GM18508 (cell line): ENCODE data around the gene SERPINB6.
"Not testable (repeated sequence)": the region's sequence is repeated elsewhere in the genome, so short reads cannot be mapped to it uniquely, and the experiment has no call there.

Source experiments
- ATAC-seq: cut with Tn5 transposase; IDR thresholded peaks from one replicate; pipeline ENCODE4 v1.9.1; 2021; ENCODE audit warnings: moderate number of reproducible peaks; ENCODE audit not compliant: insufficient read depth, unreplicated experiment

SERPINB6 gene

GRCh38 chr6:2917065-2917464 is 54.3 kb downstream of the SERPINB6 start:
- ATAC-seq, result no peak

GRCh38 chr6:2916158-2916925 is 55.0 kb downstream of the SERPINB6 start:
- ATAC-seq, result no peak

- no peak for ATAC-seq
These were observed 56.2 kb downstream of the SERPINB6 start for GRCh38 chr6:2915150-2915549.

- ATAC-seq, result no peak
These were observed 57.1 kb downstream of the SERPINB6 start for GRCh38 chr6:2914318-2914660.

- ATAC-seq, result no peak
These were observed 57.6 kb downstream of the SERPINB6 start for GRCh38 chr6:2913621-2914317.

- ATAC-seq, result no peak
These were observed 60.2 kb downstream of the SERPINB6 start for GRCh38 chr6:2911171-2911570.

GRCh38 chr6:2909718-2910117 is 61.6 kb downstream of the SERPINB6 start:
- ATAC-seq, result no peak

- ATAC-seq, result not testable (repeated sequence)
These were observed 62.2 kb downstream of the SERPINB6 start for GRCh38 chr6:2909051-2909606.

- ATAC-seq, result not testable (repeated sequence)
These were observed 62.9 kb downstream of the SERPINB6 start for GRCh38 chr6:2908516-2908915.

- ATAC-seq, result not testable (repeated sequence)
These were observed 67.8 kb downstream of the SERPINB6 start for GRCh38 chr6:2903411-2904185.

- not testable (repeated sequence) for ATAC-seq
These were observed 69.5 kb downstream of the SERPINB6 start for GRCh38 chr6:2901645-2902502.

GRCh38 chr6:2900821-2901644 is 70.3 kb downstream of the SERPINB6 start:
- ATAC-seq, result no peak

GRCh38 chr6:2900221-2900807 is 71.1 kb downstream of the SERPINB6 start:
- no peak for ATAC-seq

- ATAC-seq, result no peak
These were observed 71.8 kb downstream of the SERPINB6 start for GRCh38 chr6:2899596-2899995.
